ENCODE results near the gene FILIP1L.

The FILIP1L gene

DNA sequence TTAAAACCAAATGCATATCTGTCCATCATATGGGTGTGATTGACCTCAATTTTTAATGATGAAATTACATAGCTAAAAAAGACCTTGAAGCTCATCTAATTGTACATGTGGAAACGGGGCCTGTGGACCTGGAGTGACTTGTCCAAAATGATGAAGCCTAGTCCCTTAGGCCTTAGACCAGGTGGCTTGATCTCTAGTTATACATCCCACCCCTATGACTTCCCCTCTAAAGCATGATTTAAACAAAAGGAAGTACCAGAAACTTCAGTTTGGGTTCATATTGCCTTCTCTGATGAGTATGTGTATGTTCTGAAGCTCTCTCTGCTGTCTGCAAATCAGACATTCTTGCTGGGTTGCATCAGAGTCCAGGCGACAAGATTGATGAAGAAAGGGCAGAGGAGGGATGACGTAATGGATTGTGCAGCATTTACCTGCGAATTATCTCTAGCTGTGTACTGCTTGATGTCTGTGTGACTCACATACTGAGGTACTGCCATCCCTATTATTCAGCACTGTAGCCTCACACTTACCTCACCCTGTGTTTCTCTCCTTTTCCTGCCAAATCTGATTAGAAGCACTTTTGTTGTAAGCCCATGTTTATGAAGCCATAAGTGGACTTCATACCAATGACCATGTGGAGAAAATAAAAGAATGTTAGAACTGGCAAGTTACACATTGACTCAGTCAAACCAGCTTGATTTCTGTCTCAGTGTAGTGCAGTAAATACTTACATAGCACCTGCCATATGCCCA, 111.5 kb downstream of the FILIP1L start:
- H3K9me3 Mint-ChIP-seq = no peaks in the 10 kb centered on the region
- no peak for ATAC-seq (replicated peaks; ENCODE audit: extremely low read depth, poor library complexity, severe bottlenecking)

DNA sequence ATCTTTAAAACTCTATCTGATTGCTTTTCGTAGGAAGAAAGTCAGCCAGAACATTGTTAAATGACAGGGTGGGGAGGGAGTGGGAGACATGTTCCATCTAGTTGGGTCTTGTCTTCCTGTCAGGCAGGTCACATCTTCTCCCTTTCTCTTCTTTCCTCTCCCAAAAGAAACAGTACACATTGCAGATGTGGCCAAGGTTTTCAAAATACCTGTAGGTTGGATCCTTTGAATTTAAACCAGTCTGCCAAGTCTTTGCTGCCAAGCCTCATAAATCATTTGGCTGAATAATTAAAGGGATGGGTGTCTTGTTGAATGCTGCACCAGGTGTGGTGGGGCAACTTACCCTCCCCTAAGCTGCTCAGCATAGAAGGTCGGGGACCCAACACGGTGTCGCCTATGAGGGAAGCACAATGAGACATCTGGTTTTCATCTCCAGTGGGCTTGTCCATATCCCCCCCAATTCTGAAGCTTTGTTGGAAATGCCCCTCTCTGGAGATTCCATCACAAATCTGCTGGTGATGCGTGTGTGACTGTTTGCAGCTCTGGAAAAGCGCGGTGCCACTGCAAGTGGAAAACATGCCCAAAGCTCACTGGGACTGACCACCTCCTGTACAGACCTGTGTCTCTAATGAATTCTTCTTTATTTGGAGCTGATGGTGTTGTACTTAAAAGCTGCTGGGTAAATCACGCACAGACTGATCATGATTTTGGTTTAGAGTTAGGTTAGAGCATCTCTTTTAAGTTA, 112.6 kb downstream of the FILIP1L start:
- H3K4me1 Mint-ChIP-seq = no peaks in the 10 kb centered on the region
- no peak overlapping the region for H3K27ac Mint-ChIP-seq (ENCODE audit: low read depth)
- no peaks in the 10 kb centered on the region for H3K9me3 Mint-ChIP-seq
- DNase-seq (ENCODE audit: low spot score in 2 of 2) (no peak), ATAC-seq (replicated peaks; ENCODE audit: extremely low read depth, poor library complexity, severe bottlenecking) (no peak)
- H3K27me3 Mint-ChIP-seq = no peaks in the 10 kb centered on the region
- H3K4me3 Mint-ChIP-seq = no peak overlapping the region
- no peaks in the 10 kb centered on the region for H3K36me3 Mint-ChIP-seq (ENCODE audit: insufficient read depth)

More for the DNA sequence above, 111.5 kb downstream of the FILIP1L start:
- H3K4me3 Mint-ChIP-seq = no peak overlapping the region
- no peaks in the 10 kb centered on the region for H3K27me3 Mint-ChIP-seq
- no peaks in the 10 kb centered on the region for H3K36me3 Mint-ChIP-seq (ENCODE audit: insufficient read depth)
- H3K27ac Mint-ChIP-seq (ENCODE audit: low read depth) = no peak overlapping the region
- no peak for DNase-seq (ENCODE audit: low spot score in 2 of 2)
- H3K4me1 Mint-ChIP-seq = no peaks in the 10 kb centered on the region

DNA sequence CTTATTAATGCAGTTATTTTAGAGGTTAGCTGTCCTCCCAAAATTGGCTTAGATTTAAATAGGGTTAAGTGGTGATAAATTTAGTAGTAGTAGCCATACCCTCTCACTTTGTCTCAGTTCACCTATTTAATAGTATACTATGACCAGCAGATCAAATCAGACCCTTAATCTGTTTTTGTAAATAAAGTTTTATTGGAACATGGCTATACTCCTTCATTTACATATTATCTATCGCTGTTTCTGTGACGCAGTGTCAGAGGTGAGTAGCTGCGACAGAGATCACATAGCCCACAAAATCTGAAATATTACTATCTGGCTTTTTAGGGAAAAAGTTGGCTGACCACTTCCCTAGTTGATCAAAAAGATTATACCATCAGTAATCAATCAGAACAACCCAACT, 113.2 kb downstream of the FILIP1L start:
- DNase-seq (ENCODE audit: low spot score in 2 of 2) = no peak
- Mint-ChIP-seq H3K27me3 (no peaks in the 10 kb centered on the region), H3K4me3 (no peak overlapping the region), H3K27ac (ENCODE audit: low read depth) (no peak overlapping the region), H3K36me3 (ENCODE audit: insufficient read depth) (no peaks in the 10 kb centered on the region), H3K9me3 (no peaks in the 10 kb centered on the region), H3K4me1 (no peaks in the 10 kb centered on the region)
- no peak for ATAC-seq (replicated peaks; ENCODE audit: extremely low read depth, poor library complexity, severe bottlenecking)

DNA sequence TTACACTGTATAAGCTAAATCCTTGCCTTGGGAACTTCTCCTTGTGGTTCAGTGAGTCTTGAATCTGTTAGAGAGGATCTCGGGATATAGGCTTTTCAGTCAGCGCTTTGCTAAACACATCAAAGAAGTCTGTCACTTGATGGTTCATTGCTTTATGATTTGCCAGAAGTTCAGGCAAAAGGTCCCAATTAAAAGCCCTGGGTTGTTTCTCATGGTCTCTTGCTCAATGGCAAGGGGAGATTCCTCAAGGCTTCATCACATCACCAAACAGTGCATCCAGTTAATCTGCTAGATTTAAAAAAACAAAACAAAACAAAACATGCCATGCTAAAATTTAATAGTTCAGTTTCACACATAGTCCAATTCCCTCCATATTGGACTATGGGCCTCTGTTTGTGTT, 114.8 kb downstream of the FILIP1L start:
- no peaks in the 10 kb centered on the region for H3K4me1 Mint-ChIP-seq
- no peak overlapping the region for H3K4me3 Mint-ChIP-seq
- H3K27me3 Mint-ChIP-seq = no peaks in the 10 kb centered on the region
- no peak for ATAC-seq (replicated peaks; ENCODE audit: extremely low read depth, poor library complexity, severe bottlenecking)
- H3K36me3 Mint-ChIP-seq (ENCODE audit: insufficient read depth) = no peaks in the 10 kb centered on the region
- no peak overlapping the region for H3K27ac Mint-ChIP-seq (ENCODE audit: low read depth)
- peaks cover 3% of the 10 kb centered on the region for H3K9me3 Mint-ChIP-seq
- DNase-seq (ENCODE audit: low spot score in 2 of 2) = no peak

DNA sequence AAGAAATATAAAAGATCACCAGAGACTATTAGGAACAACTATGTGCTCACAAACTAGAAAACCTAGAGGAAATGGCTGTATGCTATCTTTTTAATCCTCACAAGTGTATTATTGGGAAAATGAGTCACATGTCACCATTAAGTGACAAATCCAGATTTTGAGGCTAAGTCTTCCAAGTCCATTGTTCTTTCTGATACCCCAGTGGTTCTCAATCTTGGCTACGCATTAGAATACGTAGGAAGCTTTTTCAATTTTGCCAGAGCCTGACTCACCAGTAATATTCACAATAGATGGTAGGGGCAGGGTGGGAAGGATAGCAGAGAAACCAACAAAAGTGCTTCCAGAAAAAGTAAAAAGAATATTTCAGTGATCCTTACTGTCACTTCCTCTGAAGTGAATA, 117.0 kb downstream of the FILIP1L start:
- Mint-ChIP-seq H3K4me1 (no peaks in the 10 kb centered on the region), H3K27ac (ENCODE audit: low read depth) (no peak overlapping the region), H3K36me3 (ENCODE audit: insufficient read depth) (no peaks in the 10 kb centered on the region), H3K27me3 (no peaks in the 10 kb centered on the region), H3K9me3 (peaks cover 11% of the 10 kb centered on the region), H3K4me3 (no peak overlapping the region)
- ATAC-seq (replicated peaks; ENCODE audit: extremely low read depth, poor library complexity, severe bottlenecking) = no peak
- no peak for DNase-seq (ENCODE audit: low spot score in 2 of 2)

DNA sequence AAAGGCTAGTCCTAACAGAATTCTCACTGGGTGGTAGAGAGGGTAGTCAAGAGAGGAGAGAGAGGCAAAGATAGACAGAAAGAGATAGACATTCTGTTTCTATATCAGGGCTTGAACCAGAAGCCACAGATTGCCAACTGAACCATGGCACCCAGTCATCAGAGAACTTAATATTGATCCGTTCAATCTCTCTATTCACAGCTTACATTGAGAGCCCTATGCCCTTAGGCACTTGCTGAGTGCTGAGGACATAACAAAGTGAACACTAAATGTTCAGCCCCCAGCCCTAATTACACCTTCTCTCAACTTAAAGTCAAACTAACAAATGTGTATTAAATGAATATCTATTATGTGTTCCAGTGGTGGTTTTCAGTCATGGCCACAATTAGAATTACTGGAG, 124.1 kb downstream of the FILIP1L start:
- DNase-seq (ENCODE audit: low spot score in 2 of 2) (no peak), ATAC-seq (replicated peaks; ENCODE audit: extremely low read depth, poor library complexity, severe bottlenecking) (no peak)
- H3K9me3 Mint-ChIP-seq = peaks cover 11% of the 10 kb centered on the region
- no peak overlapping the region for H3K27ac Mint-ChIP-seq (ENCODE audit: low read depth)
- no peaks in the 10 kb centered on the region for H3K36me3 Mint-ChIP-seq (ENCODE audit: insufficient read depth)
- H3K27me3 Mint-ChIP-seq = no peaks in the 10 kb centered on the region
- no peaks in the 10 kb centered on the region for H3K4me1 Mint-ChIP-seq
- H3K4me3 Mint-ChIP-seq = no peak overlapping the region

DNA sequence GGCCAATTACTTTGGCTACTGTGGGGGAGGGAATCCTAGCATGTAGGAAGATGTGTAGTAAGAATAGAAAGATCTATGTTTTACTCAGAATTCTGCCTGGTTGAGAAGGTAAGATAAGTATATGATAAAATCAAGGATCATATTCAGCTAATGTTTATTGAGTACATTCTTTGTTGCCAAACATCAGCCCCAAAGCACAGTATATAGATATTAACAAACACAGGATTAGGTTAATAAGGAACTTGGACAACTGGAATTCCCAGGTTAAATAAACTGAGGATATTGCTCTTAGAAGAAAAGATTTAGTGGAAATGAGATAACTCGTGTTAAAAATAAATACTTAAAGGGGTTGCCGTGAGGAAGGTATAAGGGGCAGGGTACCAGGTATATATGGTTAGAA, 129.6 kb downstream of the FILIP1L start:
- Mint-ChIP-seq H3K4me1 (no peaks in the 10 kb centered on the region), H3K4me3 (no peak overlapping the region), H3K36me3 (ENCODE audit: insufficient read depth) (no peaks in the 10 kb centered on the region), H3K9me3 (no peaks in the 10 kb centered on the region), H3K27me3 (no peaks in the 10 kb centered on the region), H3K27ac (ENCODE audit: low read depth) (no peak overlapping the region)
- no peak for ATAC-seq (replicated peaks; ENCODE audit: extremely low read depth, poor library complexity, severe bottlenecking)
- DNase-seq (ENCODE audit: low spot score in 2 of 2) = no peak

DNA sequence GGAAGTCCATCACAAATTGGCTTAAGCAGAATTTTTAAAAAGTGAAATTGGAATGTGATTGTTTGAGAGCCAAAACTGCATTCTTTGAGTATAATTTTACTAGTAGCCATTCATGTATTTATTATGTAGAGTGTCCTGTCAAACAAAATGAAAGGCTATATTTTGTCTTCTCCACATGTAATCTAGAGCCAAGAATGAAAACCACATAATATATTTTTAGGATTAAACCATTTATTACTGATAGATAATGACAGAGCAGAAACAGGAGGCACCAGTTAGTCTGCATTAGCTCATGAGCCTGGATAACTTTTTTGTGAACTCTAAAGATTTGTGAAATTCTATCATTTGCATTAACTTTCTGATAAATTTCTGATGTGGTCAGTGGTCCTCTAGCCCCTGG, 130.2 kb downstream of the FILIP1L start:
- no peak for DNase-seq (ENCODE audit: low spot score in 2 of 2)

DNA sequence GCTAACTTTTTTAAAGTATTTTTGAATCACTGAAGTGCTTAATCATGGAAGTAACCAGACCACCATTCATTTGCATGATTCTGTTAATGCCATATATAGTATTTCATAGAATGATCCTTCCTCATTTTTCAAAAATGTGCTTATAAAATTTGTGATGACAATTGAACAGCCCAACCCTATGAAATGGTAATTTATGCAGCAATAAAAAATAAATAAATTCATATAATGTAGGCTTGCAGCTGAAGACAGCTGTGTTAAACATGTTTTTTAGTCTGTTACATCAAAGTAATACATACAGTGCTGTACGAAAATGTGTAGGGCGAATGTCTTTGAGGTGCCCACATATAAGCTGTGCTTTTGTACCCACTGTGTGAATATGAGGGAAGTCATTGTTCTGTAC, 131.7 kb downstream of the FILIP1L start:
- H3K9me3 Mint-ChIP-seq = no peaks in the 10 kb centered on the region
- no peak overlapping the region for H3K27ac Mint-ChIP-seq (ENCODE audit: low read depth)
- DNase-seq (ENCODE audit: low spot score in 2 of 2) (no peak), ATAC-seq (replicated peaks; ENCODE audit: extremely low read depth, poor library complexity, severe bottlenecking) (no peak)
- H3K36me3 Mint-ChIP-seq (ENCODE audit: insufficient read depth) = no peaks in the 10 kb centered on the region
- no peaks in the 10 kb centered on the region for H3K4me1 Mint-ChIP-seq
- no peak overlapping the region for H3K4me3 Mint-ChIP-seq
- no peaks in the 10 kb centered on the region for H3K27me3 Mint-ChIP-seq

More for the DNA sequence above, 130.2 kb downstream of the FILIP1L start:
- no peak for ATAC-seq (replicated peaks; ENCODE audit: extremely low read depth, poor library complexity, severe bottlenecking)
- Mint-ChIP-seq H3K4me1 (no peaks in the 10 kb centered on the region), H3K36me3 (ENCODE audit: insufficient read depth) (no peaks in the 10 kb centered on the region), H3K4me3 (no peak overlapping the region), H3K27ac (ENCODE audit: low read depth) (no peak overlapping the region), H3K9me3 (no peaks in the 10 kb centered on the region), H3K27me3 (no peaks in the 10 kb centered on the region)

DNA sequence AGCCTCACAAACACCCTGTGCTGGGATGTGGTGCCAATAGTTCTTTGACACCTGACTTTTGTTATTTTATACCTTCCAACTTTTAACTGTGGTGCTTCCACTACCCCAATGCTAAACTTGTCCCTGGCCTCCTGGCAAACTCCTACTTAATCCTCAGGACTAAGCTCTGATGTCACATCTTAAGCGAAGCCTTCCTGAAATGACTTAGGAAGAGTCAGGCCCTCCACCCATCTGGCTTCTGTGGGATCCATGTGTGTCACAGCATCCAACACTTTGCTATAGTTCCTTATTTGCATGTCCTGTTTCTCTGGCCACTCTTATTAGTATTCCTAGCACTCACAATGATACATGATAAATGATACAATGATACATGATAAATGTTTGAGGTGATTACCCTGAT, 133.2 kb downstream of the FILIP1L start:
- Mint-ChIP-seq H3K36me3 (ENCODE audit: insufficient read depth) (no peaks in the 10 kb centered on the region), H3K4me3 (no peak overlapping the region), H3K27ac (ENCODE audit: low read depth) (no peak overlapping the region), H3K9me3 (no peaks in the 10 kb centered on the region), H3K4me1 (no peaks in the 10 kb centered on the region), H3K27me3 (no peaks in the 10 kb centered on the region)
- DNase-seq (ENCODE audit: low spot score in 2 of 2) (no peak), ATAC-seq (replicated peaks; ENCODE audit: extremely low read depth, poor library complexity, severe bottlenecking) (no peak)

DNA sequence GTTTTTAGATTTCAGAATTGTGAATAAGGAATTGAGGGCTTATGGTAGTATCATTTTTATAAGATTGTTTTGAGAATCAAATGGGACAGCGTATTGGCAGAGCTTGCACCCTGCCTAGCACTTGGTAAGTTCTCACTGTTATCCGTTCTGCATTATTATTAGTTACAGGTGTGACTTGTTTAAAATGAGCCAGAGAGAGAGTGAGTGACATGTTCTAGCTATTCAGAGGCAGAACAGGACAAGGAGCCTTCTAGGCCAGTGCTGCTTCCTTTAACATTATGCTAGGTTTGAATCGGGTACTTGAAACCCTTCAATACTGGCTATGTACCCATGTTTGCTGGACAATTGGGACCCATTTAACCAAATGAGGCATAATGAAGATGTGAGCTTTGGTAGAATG, 133.7 kb downstream of the FILIP1L start:
- H3K27ac Mint-ChIP-seq (ENCODE audit: low read depth) = no peak overlapping the region

DNA sequence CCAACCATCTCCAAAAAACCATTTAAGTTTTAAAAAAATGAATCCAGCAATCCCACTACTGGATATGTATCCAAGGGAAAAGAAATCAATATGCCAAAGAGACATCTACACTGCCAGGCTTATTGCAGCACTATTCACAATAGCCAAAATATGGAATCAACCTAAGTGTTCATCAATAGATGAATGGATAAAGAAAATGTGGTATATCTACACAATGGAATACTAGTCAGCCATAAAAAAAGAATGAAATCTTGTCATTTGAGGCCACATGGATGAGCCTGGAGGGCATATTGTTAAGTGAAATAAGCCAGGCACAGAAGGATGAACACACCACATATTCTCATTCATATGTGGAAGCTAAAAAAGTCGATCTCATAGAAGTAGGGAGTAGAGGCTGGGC, 136.1 kb downstream of the FILIP1L start:
- no peak overlapping the region for H3K27ac Mint-ChIP-seq (ENCODE audit: low read depth)
- no peaks in the 10 kb centered on the region for H3K4me1 Mint-ChIP-seq
- no peak overlapping the region for H3K4me3 Mint-ChIP-seq
- H3K9me3 Mint-ChIP-seq = no peaks in the 10 kb centered on the region
- H3K27me3 Mint-ChIP-seq = no peaks in the 10 kb centered on the region
- no peaks in the 10 kb centered on the region for H3K36me3 Mint-ChIP-seq (ENCODE audit: insufficient read depth)
- no peak for DNase-seq (ENCODE audit: low spot score in 2 of 2)
- no peak for ATAC-seq (replicated peaks; ENCODE audit: extremely low read depth, poor library complexity, severe bottlenecking)

More for the DNA sequence above, 133.7 kb downstream of the FILIP1L start:
- DNase-seq (ENCODE audit: low spot score in 2 of 2) = no peak
- Mint-ChIP-seq H3K27me3 (no peaks in the 10 kb centered on the region), H3K4me1 (no peaks in the 10 kb centered on the region), H3K4me3 (no peak overlapping the region), H3K36me3 (ENCODE audit: insufficient read depth) (no peaks in the 10 kb centered on the region), H3K9me3 (no peaks in the 10 kb centered on the region)
- no peak for ATAC-seq (replicated peaks; ENCODE audit: extremely low read depth, poor library complexity, severe bottlenecking)

DNA sequence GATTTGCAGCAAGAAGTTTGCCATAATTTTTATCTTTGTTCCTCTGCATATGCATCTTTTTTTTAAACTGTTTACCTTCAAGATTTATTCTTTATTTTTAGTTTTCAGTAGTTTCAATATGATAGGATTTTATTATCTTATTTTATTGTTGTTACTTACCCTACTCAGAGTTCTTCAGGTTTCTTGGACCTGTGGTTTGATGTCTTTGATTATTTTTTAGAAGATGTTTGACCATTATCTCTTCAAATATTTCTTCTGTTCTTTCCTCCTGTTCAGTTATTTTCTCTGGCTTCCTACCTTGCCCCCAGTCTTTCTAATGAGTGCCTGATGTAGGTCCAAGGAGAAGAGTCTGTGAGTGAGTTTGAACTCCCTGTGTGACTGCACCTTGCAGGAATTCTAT, 137.7 kb downstream of the FILIP1L start:
- ATAC-seq (replicated peaks; ENCODE audit: extremely low read depth, poor library complexity, severe bottlenecking) (no peak), DNase-seq (ENCODE audit: low spot score in 2 of 2) (no peak)
- no peaks in the 10 kb centered on the region for H3K4me1 Mint-ChIP-seq
- H3K36me3 Mint-ChIP-seq (ENCODE audit: insufficient read depth) = no peaks in the 10 kb centered on the region
- no peak overlapping the region for H3K27ac Mint-ChIP-seq (ENCODE audit: low read depth)
- H3K9me3 Mint-ChIP-seq = no peaks in the 10 kb centered on the region
- no peaks in the 10 kb centered on the region for H3K27me3 Mint-ChIP-seq
- H3K4me3 Mint-ChIP-seq = no peak overlapping the region
